Stimulated activated naive CD4-positive, alpha-beta T cell (primary cell): ENCODE measurements around the gene UGT1A6.
"Not testable (repeated sequence)": the region's sequence is repeated elsewhere in the genome, so short reads cannot be mapped to it uniquely, and the experiment has no call there.

ENCODE experiments used
- DNase-seq, 6 experiments: peaks; one replicate each; lab custom pipeline; 2025; lab: John Stamatoyannopoulos, UW

Gene UGT1A6

DNA sequence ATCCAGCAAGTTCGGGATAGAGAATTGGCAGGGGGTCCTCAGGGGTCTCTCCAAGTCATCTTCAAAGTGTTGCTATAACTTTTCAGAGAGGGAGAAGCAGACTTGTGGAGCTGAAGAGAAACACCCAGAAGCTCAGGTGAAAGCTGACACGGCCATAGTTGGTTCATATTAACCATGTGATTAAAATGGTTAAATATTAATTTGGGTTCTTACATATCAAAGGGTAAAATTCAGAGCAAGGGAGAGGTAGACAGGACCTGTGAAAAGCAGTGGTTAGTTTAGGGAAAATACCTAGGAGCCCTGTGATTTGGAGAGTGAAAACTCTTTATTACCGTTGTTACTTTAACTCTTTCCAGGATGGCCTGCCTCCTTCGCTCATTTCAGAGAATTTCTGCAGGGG lies at the start of gene UGT1A6:
TSS of gene UGT1A6 (plus strand) at position 243 of the 400 bp plus-strand sequence. CDS start at position 358, 115 bp downstream.
- DNase-seq: no peak

DNA sequence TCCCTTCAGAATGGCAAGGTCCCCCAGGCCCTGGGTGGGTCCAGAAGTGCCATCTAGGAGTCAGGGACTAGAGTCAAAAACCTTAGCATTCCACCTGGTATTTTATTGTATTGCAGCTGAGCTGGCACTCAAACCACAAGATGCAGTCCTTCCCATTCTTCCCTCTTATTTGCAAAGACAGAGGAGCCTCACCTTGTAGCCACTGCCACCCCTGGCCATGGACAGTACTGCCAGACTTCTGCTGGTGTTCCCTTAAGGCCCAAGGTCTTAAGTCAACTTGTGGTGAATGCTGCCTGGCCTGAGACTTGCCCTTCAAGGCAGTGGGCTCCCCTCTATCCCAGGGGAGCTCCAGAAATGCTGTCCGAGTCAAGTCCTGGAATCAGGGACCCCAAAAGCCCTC lies 49.6 kb upstream of the UGT1A6 start:
- no peak for DNase-seq

DNA sequence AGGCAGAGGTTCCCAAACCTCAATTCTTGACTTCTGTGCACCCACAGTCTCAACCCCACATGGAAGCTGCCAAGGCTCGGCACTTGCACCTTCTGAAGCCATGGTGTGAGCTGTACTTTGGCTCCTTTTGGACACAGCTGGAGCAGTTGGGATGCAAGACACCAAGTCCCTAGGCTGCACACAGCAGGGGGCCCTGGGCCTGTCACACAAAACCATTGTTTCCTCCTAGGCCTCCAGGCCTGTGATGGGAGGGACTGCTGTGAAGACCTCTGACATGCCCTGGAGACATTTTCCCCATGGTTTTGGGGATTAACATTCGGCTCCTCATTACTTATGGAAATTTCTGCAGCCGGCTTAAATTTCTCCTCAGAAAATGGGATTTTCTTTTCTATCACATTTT lies 46.7 kb upstream of the UGT1A6 start:
- DNase-seq: not testable (repeated sequence)

DNA sequence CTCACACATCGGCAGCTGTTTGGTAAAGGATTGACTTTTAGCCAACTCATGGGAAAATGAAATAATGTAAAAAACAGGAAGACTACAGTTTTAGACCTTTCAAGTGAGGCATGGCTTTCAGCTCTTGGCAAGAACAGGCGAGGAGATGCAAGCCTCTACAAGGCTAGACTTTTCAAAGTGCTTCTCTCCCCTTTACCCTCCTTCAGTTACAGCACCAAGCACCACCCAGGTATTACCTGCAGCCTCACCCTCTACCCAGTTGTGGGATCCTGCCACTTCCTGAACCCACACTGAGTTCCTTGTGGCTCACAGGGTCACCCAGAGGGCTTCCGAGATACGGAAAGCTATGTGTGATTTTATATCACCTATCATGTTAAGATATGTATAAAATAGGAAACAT lies 41.7 kb upstream of the UGT1A6 start:
- no peak for DNase-seq

DNA sequence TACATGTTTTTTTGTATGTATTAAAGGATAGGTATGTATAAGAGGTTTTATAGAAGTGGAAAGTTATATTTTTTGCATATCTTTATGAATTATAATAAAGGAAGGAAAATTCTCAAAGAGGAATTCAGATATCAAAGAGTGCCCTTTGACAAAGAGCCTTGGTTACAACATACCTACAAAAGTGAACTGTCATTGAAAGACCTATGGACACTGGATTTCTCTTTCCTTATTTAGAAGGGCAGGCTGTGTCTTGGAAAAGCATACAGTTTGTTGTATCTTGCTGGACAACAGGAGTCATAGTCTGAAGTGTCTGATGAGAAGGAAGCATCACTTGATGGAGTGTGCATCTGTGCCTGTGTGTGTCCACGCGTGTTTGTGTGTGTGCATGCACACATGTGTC lies 41.3 kb upstream of the UGT1A6 start:
- DNase-seq: no peak

DNA sequence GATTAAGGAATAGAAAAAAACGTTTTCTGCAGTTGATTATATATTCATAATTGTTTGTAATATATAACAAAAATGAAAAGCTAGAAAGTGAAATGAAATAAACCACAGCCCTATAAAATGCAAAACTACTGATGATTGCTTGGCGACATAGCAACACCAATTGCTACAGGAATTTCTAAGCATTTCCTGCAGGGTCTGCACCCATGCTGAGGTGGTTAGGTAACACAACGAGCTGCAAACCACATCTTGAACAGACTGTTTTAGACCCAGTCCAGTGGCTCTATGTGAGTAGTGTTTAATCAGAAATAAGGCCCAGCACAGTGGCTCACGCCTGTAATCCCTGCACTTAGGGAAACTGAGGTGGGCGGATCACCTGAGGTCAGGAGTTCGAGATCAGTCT lies 38.2 kb upstream of the UGT1A6 start:
- no peak for DNase-seq

DNA sequence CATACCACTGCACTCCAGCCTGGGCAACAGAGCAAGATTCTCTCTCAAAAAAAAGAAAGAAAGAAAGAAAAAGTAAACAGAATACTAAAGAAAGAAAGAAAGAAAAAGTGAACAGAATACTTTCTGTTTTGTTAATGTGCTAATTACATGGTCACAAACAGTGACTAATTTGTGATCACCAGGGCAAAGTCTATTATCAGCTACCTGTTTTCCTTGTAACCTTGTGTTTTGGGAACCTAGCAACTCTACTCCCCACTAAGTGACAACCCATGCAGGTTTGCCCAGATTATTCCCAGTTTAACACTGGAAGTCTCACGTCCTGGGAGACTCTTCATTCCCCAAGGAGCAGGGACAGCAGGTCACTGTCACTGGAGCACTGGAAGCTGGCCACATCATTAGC lies 37.6 kb upstream of the UGT1A6 start:
- no peak for DNase-seq

DNA sequence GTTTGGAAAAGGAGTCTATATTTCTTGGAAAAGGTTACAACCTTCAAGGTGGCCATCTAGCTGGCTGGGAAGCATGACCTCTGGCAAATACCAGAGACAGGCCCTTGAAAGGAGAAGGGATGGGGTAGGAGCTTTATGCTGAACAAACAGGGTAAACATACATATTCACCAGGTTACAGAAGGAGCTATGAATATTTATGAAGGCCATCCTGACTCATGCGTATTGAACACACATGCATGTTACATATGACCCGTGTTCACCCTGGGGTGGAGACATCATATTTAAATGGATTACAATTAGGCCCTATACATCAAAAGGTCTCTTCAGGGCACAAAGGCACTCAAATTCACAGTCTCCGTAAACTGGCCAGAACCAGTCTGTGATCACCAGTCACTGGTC lies 36.7 kb upstream of the UGT1A6 start:
- DNase-seq: not testable (repeated sequence)

DNA sequence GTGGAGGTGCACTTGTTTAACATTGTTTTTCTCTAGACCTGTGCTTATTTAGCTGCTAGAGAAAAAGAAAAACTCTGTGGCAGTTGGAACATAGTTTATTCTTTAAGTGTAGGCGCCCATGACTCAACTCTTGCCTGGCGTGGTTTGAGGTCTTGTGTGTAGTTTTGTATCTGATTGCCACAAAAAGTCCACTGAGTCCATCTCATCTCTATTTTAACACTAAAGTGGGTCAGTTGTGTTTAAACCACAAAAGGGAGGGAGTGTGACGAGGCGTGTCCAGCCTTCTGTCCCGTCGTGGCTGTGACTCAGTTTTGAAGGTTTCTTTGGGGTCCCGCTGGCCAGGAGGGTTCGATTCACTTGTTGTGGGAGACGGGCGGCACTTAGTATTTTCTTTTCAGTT lies 36.2 kb upstream of the UGT1A6 start:
- no peak for DNase-seq

DNA sequence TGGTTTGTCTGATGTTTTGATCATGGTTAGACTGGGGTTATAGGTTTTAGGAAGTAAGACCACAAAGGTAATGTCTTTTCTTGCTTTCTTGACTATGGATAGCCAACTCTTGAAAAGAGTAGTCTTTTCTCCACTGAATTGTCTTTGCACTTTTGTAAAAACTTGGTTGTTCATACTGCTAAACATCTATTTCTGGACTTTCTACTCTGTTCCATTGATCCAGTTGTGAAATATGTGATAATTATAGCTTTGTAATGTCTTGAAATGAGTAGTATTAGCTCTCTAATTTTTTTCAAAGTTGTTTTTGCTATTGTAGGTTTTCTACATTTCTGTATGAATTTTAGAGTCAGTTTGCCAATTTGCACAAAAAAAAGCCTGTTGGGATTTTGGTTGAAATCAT lies 34.1 kb upstream of the UGT1A6 start:
- no peak for DNase-seq

DNA sequence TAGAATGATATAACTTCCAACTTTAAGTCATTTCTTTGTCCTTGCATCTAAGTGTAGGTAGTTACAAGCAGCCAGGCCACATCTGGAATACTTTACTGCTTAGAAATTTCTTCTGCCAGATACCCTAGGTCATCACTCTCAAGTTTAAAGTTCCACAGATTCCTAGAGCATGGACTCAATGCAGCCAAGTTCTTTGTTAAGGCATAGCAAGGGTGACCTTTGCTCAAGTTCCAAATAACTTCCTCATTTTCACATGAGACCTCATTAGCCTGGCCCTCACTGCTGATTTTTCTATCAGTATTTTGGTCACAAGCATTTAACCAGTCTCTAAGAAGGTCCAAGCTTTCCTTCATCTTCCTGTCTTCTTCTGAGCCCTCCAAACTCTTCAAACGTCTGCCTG lies 28.8 kb upstream of the UGT1A6 start:
- no peak for DNase-seq

DNA sequence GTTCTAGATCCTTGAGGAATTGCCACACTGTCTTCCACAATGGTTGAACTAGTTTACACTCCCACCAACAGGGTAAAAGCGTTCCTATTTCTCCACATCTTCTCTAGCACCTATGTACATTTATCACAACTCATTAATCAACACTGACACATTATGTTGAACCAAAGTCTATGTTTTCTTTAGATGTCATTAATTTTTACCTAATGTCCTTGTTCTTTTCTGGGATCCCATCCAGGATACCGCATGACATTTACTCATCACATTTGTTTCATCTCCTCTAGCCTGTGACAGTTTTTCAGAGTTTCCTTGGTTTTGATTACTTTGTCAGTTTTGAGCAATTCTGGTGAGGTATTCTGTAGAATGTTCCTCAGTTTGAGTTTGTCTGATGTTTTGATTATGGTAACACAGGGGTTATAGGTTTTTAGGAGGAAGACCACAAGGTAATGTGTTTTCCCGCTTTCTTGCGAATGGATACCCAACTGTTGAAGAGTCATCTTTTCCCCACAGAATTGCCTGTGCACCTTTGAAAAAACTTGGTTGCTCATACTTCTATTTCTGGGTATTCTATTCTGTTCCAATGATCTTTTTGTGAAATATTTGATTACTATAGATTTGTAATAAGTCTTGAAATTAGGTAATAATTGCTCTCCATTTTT lies 24.0 kb upstream of the UGT1A6 start:
- DNase-seq: no peak

DNA sequence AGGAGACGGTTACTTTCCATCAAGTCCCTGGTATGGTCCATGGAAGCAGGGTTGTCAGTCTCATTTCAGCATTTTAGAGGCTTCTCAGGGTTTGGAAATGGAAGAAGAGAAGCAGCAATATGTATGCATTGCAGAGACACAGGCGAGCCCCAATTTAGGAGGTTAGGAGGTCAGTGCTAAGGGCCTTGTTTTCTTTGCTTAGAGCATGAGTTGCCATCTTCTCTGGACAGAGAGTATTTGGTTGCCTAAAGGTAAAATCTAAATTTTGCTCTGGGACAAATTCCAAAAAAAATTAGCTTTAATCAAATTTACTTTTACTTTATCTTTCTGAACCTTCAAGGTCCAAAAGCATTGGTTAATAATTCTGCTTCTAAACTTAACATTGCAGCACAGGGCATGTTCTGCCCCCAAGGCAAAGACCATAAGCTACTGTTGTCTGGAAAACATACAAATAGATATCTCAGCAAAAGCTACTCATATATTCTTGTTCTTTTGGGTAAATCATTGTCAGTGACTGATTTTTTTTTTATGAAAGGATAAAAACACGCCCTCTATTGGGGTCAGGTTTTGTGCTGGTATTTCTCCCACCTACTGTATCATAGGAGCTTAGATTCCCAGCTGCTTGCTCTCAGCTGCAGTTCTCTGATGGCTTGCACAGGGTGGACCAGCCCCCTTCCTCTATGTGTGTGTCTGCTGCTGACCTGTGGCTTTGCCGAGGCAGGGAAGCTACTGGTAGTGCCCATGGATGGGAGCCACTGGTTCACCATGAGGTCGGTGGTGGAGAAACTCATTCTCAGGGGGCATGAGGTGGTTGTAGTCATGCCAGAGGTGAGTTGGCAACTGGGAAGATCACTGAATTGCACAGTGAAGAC lies 21.2 kb upstream of the UGT1A6 start, which contains the start of gene UGT1A9:
TSS of gene UGT1A9 (plus strand) at position 609 of the 872 bp plus-strand sequence. CDS start at position 646, 37 bp downstream.
- no peak for DNase-seq

DNA sequence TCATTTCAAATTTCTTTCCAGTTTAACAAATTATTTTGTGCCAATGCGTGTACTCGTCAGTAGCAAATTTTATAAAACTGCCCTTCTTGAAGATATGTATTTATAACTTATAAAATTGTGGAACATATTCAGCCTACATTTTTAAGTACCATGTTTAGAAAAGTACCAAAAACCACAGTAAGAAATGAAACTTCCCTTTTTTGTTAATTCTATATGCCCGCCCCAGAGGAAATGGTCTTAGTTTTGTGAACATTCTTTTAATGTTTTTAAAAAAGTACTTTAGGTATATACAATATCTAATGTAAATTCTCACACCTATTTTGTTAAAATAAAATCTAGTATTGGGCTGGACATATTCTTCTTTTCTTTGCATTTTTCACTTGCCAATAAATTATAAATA lies 19.8 kb upstream of the UGT1A6 start:
- DNase-seq: no peak

DNA sequence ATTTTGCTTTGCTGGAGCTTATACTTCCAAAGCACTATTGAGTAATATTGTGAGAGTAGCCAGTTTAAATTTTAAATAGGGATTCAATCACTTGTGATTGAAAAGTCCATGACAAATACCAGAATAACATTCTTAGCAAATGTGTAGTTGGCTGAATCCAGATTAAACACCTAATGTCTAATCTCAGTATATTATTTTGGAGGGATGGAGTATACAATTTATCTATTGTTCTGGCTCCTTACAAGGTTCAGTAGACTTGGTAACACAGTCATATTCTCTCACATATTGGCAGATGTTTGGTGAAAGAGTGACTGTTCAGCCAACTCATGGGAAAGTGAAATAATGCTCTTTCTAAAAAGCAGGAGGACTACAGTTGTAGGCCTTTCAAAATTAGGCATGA lies 18.8 kb upstream of the UGT1A6 start:
- DNase-seq: no peak

DNA sequence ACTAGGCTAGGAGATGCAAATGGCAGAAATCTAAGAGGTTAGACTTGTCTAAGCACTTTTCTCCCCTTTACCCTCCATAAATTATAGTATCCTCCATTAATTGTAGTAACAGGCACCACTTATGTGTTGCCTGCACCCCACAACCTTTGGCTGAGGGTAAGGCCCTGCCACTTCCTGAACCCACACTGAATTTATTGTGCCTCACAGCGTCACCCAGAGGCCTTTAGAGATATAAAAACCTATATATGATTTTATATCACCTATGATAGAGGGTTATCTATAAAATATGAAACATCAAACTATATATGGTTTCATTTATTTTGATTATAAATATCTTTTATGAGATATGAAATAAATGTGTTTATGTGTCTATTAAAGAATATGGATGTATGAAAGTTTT lies 18.4 kb upstream of the UGT1A6 start:
- DNase-seq: no peak

DNA sequence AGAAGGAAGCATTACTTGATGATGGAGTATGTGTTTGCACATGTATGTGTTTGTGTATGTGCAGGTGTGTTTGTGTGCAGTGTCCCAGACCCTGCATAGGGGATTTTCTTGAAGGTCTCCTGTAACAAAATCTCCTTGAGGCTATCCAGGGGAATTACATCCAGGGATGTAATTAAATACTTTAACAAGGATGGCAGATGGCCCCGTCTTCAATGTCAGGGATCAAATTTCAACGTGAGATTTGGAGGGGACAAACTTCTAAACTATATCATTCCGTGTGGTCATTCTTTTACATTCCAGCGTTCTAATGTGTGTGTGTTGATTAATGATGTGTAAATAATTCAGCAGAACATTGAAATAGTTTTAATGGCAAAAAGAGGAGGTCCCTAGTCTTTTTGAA lies 17.7 kb upstream of the UGT1A6 start:
- no peak for DNase-seq

DNA sequence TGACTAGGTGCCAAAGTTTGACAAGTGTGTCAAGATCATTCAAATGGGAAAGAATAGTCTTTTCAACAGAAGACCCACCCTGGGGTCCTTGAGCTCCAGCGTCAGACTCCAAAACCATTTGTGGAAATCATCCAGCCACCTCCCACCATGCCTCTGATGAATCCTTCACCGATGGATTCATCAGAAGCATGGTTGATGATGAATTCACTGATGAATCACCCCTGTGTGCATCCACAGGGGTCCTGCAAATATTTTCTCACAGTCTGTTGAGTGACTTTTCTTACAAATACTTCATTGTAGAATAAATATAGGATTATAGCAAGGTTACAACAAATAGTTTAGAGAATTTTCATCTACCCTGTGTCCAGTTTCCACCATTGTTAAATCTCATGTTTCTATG lies 16.6 kb upstream of the UGT1A6 start:
- no peak for DNase-seq

DNA sequence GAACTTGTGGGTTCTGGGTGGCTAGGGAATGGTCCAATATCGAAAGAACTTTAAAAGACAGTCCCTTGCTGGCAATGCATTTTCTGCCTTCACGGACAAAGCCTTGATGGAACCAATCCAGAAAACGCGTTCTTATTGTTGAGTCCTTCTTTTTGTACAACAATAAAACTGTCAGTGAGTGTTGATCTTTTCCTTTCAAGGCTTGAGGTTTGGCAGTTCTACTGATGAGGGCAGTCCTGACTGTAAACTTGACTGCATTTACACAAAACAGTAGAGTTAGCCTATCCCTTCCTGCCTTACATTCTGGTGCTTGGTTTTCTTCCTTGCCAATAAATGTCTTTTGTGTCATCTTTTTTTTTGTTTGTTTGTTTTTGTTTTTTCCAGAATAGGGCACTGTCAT lies 13.5 kb upstream of the UGT1A6 start:
- DNase-seq: no peak

DNA sequence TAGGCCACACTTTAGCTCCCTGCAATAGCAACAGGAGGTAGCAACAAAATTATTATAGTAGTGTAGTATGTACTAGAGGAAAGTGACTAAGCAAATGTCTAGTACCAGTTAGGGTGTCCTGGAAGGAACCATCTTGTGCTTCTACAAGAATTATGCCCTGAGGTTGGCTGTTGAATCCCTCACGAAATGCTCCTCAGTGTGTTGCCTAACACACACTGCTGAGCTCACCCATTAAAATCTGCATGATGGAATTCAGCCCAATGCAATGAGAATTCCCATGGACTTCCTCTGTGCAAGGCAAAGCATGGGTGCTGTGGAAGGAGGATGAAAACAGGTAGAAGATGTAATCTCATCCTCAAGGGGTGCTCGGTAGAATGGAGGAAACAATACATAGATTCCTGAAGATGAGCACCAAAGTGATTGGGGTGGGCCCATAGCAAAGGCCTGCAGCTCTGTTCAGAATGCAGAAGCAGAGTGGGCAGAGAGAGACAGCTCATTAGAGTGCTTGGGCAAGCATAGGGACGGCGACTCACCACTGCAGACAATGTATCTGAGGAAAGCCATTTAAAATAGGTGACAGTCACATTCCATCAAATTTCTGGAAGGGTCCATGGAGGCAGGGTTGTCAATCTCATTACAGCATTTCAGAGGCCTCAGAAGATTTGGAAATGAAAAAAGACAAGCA lies 12.2 kb upstream of the UGT1A6 start:
- DNase-seq: no peak

DNA sequence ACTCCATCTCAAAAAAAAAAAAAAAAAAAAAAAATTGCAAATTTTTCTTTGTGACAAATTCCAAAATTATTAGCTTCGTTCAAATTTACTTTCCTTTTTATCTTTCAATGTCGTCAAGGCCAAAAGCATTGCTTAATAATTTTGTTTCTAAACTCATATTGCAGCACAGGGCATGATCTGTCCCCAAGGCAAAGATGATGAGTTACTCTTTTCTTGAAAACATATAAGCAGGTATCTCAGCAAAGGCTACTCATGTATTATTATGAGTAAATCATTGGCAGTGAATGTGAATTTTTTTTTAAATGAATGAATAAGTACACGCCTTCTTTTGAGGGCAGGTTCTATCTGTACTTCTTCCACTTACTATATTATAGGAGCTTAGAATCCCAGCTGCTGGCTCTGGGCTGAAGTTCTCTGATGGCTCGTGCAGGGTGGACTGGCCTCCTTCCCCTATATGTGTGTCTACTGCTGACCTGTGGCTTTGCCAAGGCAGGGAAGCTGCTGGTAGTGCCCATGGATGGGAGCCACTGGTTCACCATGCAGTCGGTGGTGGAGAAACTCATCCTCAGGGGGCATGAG lies 11.1 kb upstream of the UGT1A6 start, which contains the start of gene UGT1A7:
TSS of gene UGT1A7 (plus strand) at position 381 of the 579 bp plus-strand sequence. CDS start at position 418, 37 bp downstream.
- DNase-seq: no peak

DNA sequence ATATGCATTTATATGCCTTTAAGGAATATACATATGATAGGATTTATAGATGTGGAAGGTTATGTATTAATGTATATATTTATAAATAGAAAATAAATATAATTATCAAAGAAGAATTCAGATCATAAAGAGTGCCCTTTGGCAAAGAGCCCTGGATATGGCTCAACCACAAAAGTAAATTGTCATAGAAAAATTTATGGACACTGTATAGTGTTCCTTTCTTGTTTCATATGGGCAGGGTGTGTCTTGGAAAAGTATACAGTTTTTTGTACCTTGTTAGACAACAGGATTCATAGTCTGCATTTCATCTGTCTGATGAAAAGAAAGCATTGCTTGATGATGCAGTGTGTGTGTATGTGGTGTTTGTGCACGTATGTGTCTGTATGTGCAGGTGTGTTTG lies 8.1 kb upstream of the UGT1A6 start:
- DNase-seq: no peak
